BJ (cell line): Measurements from ENCODE around the gene PTGFRN. TPM values are rescaled to one million over a fixed set of nuclear protein-coding genes. Genes with fewer than 3 reads are reported as not detected.

Experiments
- CTCF ChIA-PET: fragments of 350-600 bp; formaldehyde crosslinking; extraction: SDS; loops from one replicate; lab custom pipeline; 2021; ENCODE audit warnings: antibody characterized with exemption, inconsistent platforms; lab: Yijun Ruan, JAX
- POLR2A ChIA-PET: fragments of 300-600 bp; sonication (Branson Sonifier 250); formaldehyde crosslinking; extraction: SDS; loops from one replicate; lab custom pipeline; 2021; ENCODE audit warnings: antibody characterized with exemption; lab: Charles Lee
- DNase-seq: peaks from one replicate; pipeline ENCODE4 v3.0.0-alpha.2; 2011; ENCODE audit warnings: low read depth
- H3K27me3 ChIP-seq: 2 replicates; pipeline ENCODE4 v1.6.0; 2011; ENCODE audit warnings: low read length; ENCODE audit not compliant: control insufficient read depth, insufficient read depth
- H3K36me3 ChIP-seq: 2 replicates; pipeline ENCODE4 v1.5.1; 2011; ENCODE audit warnings: low read length; ENCODE audit not compliant: control insufficient read depth, insufficient read depth
- H3K4me3 ChIP-seq: 2 replicates; pipeline ENCODE4 v1.5.1; 2011; ENCODE audit warnings: low read depth, mild to moderate bottlenecking, control low read depth, low read length
- CTCF ChIP-seq: IDR thresholded peaks from 2 replicates; pipeline ENCODE4 v1.5.1; 2011; ENCODE audit warnings: low read depth, mild to moderate bottlenecking, control low read depth, inconsistent platforms, low read length, moderate library complexity; ENCODE audit not compliant: insufficient read depth
- polyA plus RNA-seq: library from polyadenylated mRNA; depleted of rRNA; stranded (reverse); fragments of >200 nt; gene quantifications from 2 replicates; pipeline ENCODE4 v1.2.3, GENCODE V29; 2011

Gene PTGFRN
- polyA plus RNA-seq, 1 experiment = 3.1 TPM

- TF ChIP-seq CTCF = no peak
- H3K36me3 ChIP-seq = no peaks in the 10 kb centered on the region
- no peak overlapping the region for H3K4me3 ChIP-seq
- DNase-seq = no peak
- ChIA-PET CTCF (interaction anchor here (1.0 to 1.1 kb wide), 2 partner anchors 23 to 174 kb away, joined by 3 to 4 read pairs; no protein-coding TSS in a partner anchor), POLR2A (interaction anchor here (0.6 kb wide), 1 partner anchor 66 kb away, joined by 3 read pairs; no protein-coding TSS in a partner anchor)
- peaks cover 15% of the 10 kb centered on the region for H3K27me3 ChIP-seq
These were observed 2.2 kb downstream of the PTGFRN start for GRCh38 chr1:116911779-116912469.

DNA sequence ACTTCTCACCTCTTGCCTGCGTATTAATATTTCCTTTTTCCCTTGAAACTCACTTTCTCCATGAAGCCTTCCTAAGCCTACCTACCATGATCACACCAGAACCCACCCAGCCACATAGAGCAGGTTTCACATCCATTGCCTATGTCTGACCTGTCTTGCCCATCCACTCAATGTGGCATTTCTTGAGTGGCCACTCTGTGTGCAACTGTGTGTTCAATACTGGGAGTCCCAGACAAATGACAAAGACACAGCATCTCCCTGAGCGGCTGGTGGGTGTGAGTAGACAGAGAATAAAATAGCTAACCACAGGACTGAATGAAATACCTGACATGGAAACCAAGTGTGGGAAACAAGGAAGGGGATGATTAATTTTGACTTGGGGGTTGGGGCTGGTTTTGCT is 3.1 kb downstream of the PTGFRN start:
- Histone ChIP-seq H3K4me3 (no peak overlapping the region), H3K36me3 (no peaks in the 10 kb centered on the region), H3K27me3 (peaks cover 15% of the 10 kb centered on the region)
- TF ChIP-seq CTCF = no peak
- ChIA-PET CTCF (interaction anchor here (1.1 kb wide), 1 partner anchor 175 kb away, joined by 3 read pairs; no protein-coding TSS in a partner anchor), POLR2A (no interaction called here)
- DNase-seq = no peak

DNA sequence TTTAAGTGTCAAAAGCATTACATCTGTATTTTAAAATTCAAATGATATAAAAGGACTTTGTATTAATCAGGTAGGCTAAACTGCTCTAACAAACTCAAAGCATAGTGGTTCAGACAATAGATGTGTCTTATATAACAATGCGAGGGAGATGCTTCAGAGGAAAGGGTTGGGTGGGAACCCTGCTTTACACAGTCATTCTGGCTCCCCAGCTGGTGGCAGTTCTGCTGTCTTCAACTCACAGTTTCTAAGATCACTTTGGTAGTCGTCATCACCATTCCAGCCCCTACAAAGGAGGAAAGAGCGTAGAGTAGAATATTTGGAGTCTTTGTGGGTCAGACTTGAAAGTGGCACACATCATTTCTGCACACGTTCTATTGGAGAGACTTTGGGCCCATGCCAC is 4.2 kb downstream of the PTGFRN start:
- Histone ChIP-seq H3K27me3 (peaks cover 13% of the 10 kb centered on the region), H3K36me3 (no peaks in the 10 kb centered on the region), H3K4me3 (no peak overlapping the region)
- no peak for DNase-seq
- TF ChIP-seq CTCF = no peak
- POLR2A ChIA-PET = no interaction called here
- CTCF ChIA-PET = no interaction called here

DNA sequence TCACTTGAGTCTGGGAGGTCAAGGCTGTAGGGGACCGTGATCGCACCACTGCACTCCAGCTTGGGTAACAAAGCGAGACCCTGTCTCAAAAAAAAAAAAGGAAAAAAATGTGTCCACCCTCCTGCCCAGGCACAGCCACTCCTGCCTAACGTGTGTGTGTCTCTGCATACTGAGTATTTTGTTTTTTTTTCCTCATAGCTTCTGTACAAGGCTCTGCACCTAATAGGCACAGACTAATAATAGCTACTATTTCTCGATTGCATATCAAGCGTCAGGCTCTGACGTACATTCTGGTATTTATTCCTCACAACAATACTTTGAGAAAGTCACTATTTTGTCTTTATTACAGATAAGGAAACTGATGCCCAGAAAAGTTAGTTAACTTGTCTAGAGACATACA is 5.0 kb downstream of the PTGFRN start:
- ChIA-PET POLR2A (no interaction called here), CTCF (interaction anchor here (1.0 kb wide), 1 partner anchor 10 kb away, joined by 3 read pairs; no protein-coding TSS in a partner anchor)
- DNase-seq = no peak
- Histone ChIP-seq H3K27me3 (peaks cover 9% of the 10 kb centered on the region), H3K4me3 (no peak overlapping the region), H3K36me3 (no peaks in the 10 kb centered on the region)
- no peak for TF ChIP-seq CTCF

GRCh38 chr1:116915086-116915661 is 5.5 kb downstream of the PTGFRN start:
- no peak for DNase-seq
- H3K27me3 ChIP-seq = peaks cover 9% of the 10 kb centered on the region
- ChIA-PET CTCF (interaction anchor here (1.0 kb wide), 1 partner anchor 10 kb away, joined by 3 read pairs; no protein-coding TSS in a partner anchor), POLR2A (no interaction called here)
- no peak overlapping the region for H3K4me3 ChIP-seq
- no peaks in the 10 kb centered on the region for H3K36me3 ChIP-seq
- TF ChIP-seq CTCF = no peak
